ENCODE measurements around the gene HHATL.

Gene HHATL, protein sequence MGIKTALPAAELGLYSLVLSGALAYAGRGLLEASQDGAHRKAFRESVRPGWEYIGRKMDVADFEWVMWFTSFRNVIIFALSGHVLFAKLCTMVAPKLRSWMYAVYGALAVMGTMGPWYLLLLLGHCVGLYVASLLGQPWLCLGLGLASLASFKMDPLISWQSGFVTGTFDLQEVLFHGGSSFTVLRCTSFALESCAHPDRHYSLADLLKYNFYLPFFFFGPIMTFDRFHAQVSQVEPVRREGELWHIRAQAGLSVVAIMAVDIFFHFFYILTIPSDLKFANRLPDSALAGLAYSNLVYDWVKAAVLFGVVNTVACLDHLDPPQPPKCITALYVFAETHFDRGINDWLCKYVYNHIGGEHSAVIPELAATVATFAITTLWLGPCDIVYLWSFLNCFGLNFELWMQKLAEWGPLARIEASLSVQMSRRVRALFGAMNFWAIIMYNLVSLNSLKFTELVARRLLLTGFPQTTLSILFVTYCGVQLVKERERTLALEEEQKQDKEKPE

DNA sequence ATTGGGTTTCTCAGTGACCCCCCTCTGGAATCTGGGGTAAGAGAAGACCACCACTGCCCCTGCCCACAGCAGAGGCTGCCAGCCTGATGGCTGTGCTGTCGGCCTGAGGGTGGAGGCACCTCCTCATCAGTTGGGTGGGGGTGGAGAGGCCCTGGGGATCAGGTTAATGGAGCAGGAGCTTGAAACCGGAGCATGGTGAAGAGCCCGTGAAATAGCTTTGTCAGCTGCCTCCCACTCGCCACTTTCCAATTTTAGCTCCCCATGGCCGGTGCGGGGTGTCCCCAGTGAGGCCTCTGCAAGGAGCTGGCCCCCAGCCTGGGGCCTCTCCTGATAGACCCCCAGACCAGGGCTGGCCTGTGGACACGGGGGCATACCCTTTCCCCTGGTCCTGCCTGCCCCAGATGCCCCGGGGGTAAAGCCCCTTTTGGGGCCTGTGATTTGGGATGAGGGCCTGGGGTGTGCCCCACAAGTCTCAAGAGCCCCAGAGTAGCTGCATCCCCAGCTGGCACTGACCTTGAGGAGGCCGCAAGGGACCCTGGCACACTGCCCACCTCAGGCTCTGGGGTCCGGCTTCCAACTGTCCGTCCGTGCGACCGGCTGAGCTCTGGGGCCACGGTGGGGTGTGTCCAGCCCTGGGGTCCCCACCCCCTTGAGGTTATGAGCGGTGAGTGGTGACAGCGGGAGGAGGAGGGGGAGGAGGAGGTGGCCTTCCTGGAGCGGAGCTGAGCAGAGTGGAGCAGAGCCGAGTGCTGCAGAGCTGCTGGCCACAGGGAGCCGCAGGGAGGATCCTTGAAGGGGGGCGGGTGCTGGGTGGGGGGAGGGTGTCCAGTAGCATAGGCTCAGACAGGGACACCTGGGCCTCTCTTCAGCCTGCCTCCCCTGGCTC is at the start of gene HHATL:
Gene HHATL, minus strand, starts transcription at position 733 of the 886 bp plus-strand sequence. CDS start 1,972 bp downstream, outside the sequence.
- no peak for DNase-seq

DNA sequence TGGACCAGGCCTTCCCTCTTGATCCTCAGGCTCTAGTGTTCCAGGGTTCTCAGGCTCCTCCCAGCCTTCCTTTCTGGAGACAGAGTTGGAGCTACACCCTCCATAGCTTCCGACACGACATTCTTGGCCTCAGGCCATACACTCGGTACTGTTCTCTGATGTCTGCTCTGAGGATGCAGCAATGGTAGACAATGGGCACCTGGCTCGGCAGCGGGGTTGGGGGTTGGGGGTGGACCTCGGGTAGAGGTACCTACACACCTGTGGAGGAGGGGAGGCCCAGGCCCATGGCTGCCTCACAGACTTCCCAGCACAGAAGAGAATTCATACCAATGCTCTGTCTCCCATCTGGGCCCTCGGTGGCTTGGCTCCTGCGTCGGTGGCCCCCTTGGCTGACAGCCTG is 49.0 kb upstream of the HHATL start:
- DNase-seq, result no peak

GRCh38 chr3:42750834-42751233 is 48.2 kb upstream of the HHATL start:
- DNase-seq, result no peak

DNA sequence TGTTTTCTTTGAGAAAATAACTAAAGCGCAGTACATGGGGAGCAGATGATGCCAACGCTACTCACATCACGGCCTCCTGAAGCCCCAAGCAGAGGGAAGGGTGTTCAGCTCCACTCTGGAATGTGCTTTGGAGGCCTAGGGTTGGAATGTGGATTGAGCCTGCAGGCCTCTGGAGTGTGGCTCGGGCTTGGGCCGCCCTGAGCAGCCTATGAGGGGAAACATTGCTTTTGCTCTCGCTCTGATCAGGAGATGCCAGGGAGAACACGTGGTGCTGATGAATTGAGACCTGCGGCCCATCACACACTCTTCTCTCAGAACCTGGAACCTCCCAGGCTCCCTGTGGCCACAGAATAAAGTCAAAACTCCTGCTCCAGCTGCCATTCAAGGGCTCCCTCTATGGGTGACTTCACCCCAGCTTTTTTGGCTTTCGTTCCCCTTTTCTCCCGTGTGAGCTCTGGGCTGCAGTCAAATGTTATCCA is 47.2 kb upstream of the HHATL start:
- peak; percentile 6 for DNase-seq

GRCh38 chr3:42749025-42749752 is 46.6 kb upstream of the HHATL start:
- DNase-seq, result no peak

DNA sequence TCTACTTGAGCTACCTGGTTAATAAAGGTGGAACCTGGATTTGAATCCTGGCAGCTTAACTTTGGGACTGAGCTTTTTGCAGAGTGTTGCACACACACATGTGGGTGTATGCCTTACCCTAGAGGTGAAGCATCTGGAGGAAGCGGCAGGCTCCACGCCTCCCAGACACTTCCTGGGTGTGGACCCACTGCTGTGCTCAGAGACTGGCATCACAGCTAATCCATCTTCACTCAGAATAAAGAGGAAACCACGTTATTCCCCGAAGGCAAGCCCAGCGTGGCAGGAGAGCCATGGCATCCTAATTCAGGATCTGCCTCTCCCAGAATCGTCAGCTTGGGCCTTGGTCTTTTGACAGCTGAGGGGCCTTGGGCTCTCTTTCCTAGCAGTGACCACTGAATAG is 45.0 kb upstream of the HHATL start:
- DNase-seq, result no peak

- no peak for DNase-seq
Measured at GRCh38 chr3:42746455-42747450, 44.2 kb upstream of the HHATL start.

- no peak for DNase-seq
Measured at GRCh38 chr3:42745776-42746454, 43.3 kb upstream of the HHATL start.

- no peak for DNase-seq
Measured at GRCh38 chr3:42745291-42745745, 42.7 kb upstream of the HHATL start.

GRCh38 chr3:42743204-42743995 is 40.8 kb upstream of the HHATL start:
- no peak for DNase-seq

GRCh38 chr3:42742688-42743087 is 40.1 kb upstream of the HHATL start:
- DNase-seq, result no peak

GRCh38 chr3:42742259-42742658 is 39.7 kb upstream of the HHATL start:
- DNase-seq, result no peak

GRCh38 chr3:42741796-42742195 is 39.2 kb upstream of the HHATL start:
- DNase-seq, result no peak

GRCh38 chr3:42739401-42740158 is 37.0 kb upstream of the HHATL start:
- DNase-seq, result no peak

DNA sequence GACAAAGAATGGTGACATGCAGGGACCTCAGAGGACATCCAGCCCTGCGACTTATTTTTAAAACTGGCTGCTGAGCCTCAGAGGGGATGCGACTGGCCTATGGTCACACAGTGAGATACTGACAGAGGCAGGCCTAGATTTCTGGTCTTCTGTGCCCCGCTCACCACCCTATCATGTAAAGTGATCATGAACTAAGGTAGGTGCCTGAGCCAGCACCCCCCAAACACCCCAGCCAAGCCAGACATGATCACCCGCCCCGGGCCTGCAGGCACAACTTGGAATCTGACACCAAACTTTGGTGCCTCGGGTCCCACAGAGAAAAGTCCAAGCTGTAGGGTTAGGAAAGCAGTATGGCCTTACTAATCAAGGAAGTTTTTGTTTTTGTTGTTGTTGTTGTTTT is 33.9 kb upstream of the HHATL start:
- no peak for DNase-seq

DNA sequence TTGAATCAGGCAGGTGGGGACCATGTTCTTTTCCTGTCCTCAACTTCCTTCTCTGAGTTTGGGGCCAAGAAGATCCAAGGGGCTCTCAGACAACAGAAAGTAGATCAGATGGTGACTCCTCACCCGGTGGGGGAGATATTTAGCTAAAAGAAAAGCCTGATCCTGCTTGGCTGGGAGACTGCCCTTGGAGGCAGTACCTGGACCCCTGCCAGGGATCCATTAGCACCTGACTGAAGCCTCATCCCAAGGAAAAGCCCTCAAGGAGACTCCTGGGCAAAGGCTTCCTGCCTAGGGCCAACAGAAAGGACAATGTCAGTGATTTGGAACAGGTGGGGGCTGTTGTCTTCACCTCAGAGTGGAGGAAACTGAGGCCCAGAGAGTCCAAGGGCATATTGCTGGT is 33.5 kb upstream of the HHATL start:
- DNase-seq, result no peak

DNA sequence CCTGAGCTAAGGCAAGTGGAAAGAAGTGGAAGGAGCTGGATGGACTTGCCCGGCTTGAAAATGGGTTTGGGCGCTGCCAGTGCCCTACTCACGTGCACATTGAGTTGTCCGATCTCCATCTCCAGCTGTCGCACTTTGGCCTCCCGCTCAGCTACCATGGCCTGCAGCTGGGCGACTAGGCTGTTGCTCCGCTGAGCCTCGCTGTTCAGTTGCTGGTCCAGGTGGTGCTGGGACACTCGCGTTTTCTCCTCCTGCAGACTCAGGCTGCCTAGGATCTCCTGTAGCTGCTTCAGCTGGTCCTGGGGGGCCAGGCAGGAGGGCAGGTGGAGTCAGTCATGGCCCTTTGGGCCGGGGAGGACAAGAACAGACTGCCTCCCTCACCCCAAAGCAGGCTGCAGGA is 33.0 kb upstream of the HHATL start:
- no peak for DNase-seq

- DNase-seq, result no peak
Measured at GRCh38 chr3:42735019-42735418, 32.4 kb upstream of the HHATL start.

DNA sequence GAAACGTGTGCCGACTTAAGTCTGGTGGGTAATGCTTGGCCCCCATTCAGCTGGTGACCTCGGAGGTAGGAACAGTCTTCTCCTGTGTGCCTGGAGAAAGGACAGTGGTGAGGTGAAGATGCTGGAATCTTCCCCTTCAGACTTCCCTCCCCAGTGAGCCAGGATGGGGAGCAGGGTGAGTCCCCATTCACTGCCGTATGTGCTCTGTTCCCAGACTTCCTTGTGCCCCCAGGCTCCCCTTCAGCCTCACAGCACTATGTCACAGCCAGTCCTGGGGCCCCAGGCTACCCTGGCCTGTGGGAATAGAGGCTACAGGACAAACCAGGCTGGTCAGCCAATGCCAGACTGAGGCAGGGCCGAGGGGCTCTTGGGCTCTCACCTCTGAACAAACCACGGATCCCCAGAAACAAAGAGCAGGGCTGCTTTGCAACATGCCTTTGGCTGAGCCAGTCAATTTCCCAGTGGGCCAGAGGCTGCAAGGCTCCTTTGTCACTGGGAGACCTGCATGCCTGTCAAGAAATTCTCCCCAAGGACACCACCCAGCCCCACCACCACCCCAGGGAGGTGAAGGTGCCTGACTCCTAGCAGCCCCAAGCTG is 31.8 kb upstream of the HHATL start:
- no peak for DNase-seq
